ENCODE results near the gene NOP58. TPM values are rescaled to one million over a fixed set of nuclear protein-coding genes. Genes with fewer than 3 reads are reported as not detected.

NOP58 gene
- total and polyA plus RNA-seq, 10 of the 15 experiments (the other 5 are each of a cell fraction or from before 2014, with no cell fraction given) = 131 to 327 (median 217) TPM

GRCh38 chr2:202322435-202322834, 56.9 kb downstream of the NOP58 start (continued):
- TF ChIP-seq BCL3 (IDR thresholded peaks at IDR 0.05; ENCODE audit: borderline replicate concordance, insufficient read depth, low read depth, low read length, poor library complexity, severe bottlenecking) = no peak
- TF ChIP-seq NFYA (IDR thresholded peaks at IDR 0.05; ENCODE audit: borderline replicate concordance, low read depth, low read length) = no peak
- no peak for TF ChIP-seq CBX5 (IDR thresholded peaks at IDR 0.05; ENCODE audit: low read depth)
- TF ChIP-seq, protein P1, sequence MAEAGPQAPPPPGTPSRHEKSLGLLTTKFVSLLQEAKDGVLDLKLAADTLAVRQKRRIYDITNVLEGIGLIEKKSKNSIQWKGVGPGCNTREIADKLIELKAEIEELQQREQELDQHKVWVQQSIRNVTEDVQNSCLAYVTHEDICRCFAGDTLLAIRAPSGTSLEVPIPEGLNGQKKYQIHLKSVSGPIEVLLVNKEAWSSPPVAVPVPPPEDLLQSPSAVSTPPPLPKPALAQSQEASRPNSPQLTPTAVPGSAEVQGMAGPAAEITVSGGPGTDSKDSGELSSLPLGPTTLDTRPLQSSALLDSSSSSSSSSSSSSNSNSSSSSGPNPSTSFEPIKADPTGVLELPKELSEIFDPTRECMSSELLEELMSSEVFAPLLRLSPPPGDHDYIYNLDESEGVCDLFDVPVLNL (IDR thresholded peaks at IDR 0.05; ENCODE audit: low read depth, low read length) = no peak
- no peak for TF ChIP-seq BHLHE40 (IDR thresholded peaks at IDR 0.05; ENCODE audit: borderline replicate concordance in 1 of 2, low read depth in 2 of 2, low read length in 1 of 2)
- no peak for TF ChIP-seq GATAD2B (conservative IDR thresholded peaks at IDR 0.05; ENCODE audit: low read depth)
- TF ChIP-seq EED (IDR thresholded peaks at IDR 0.05; ENCODE audit: low read depth) = no peak
- no peak for TF ChIP-seq PAX5 (IDR thresholded peaks at IDR 0.05; ENCODE audit: borderline replicate concordance, low read depth, low read length)

GRCh38 chr2:202327858-202328257, 62.3 kb downstream of the NOP58 start:
- WGBS (ENCODE audit: insufficient coverage, insufficient replicate concordance, low lambda C conversion rate, missing lambda C conversion rate) = 100% methylated on average over 1 of the region's 1 CpG
- Histone ChIP-seq H4K20me1 (ENCODE audit: control insufficient read depth, insufficient read depth) (no peaks in the 10 kb centered on the region), H3K4me3 (no peak overlapping the region), H3K9me3 (replicated peaks; ENCODE audit: control insufficient read depth, insufficient read depth, low read length) (no peaks in the 10 kb centered on the region), H3K27me3 (replicated peaks in 1 of 2; ENCODE audit: control insufficient read depth in 2 of 2, insufficient read depth in 2 of 2, low read length in 1 of 2) (no peaks in the 10 kb centered on the region), H3K4me2 (ENCODE audit: control insufficient read depth, insufficient read depth) (no peak overlapping the region), H3K36me3 (ENCODE audit: control insufficient read depth in 2 of 2, insufficient read depth in 2 of 2, low read length in 1 of 2) (peaks cover 0 to 2% of the 10 kb centered on the region in 2 experiments; a peak in 3 of 4 replicates), H2AFZ (ENCODE audit: control insufficient read depth, low read depth, low read length) (no peak overlapping the region), H3K4me1 (ENCODE audit: control insufficient read depth, insufficient read depth, low read length) (no peaks in the 10 kb centered on the region), H3K27ac (ENCODE audit: control insufficient read depth, insufficient read depth) (no peak overlapping the region), H3K79me2 (ENCODE audit: control insufficient read depth, insufficient read depth, low read length) (no peaks in the 10 kb centered on the region), H3K9ac (ENCODE audit: control insufficient read depth, insufficient read depth, low read length) (no peak overlapping the region)
- no TSS peak for BruUV-seq (replicated peaks)
- POLR2A ChIA-PET = no interaction called here
- in situ Hi-C loops (cut with MboI) = no loop called here
- CTCF ChIA-PET = no interaction called here
- TF ChIP-seq FOXK2 (IDR thresholded peaks at IDR 0.05) (no peak), SREBF2 (IDR thresholded peaks at IDR 0.05; ENCODE audit: low read length) (no peak), ZBED1 (IDR thresholded peaks at IDR 0.05; ENCODE audit: borderline replicate concordance) (no peak), RFX5 (IDR thresholded peaks at IDR 0.05; ENCODE audit: low read depth, low read length) (no peak), GABPA (IDR thresholded peaks at IDR 0.05; ENCODE audit: low read depth) (no peak), CHD1 (IDR thresholded peaks at IDR 0.05; ENCODE audit: low read depth, low read length) (no peak), BACH1 (IDR thresholded peaks at IDR 0.05; ENCODE audit: borderline replicate concordance) (no peak)
- RAD21 ChIA-PET (ENCODE audit: unreplicated experiment) = interaction anchor here (1.4 kb wide), 1 partner anchor 11 kb away, joined by 5 read pairs; no protein-coding TSS in a partner anchor
- FAIRE-seq = no peak
- SMC1A ChIA-PET (ENCODE audit: uncharacterized antibody, unreplicated experiment) = interaction anchor here (1.4 kb wide), 1 partner anchor 13 kb away, joined by 3 read pairs; no protein-coding TSS in a partner anchor
- intact Hi-C loops (cut with micrococcal nuclease; ENCODE audit: unreplicated experiment) = no loop called here
- ATAC-seq = no peak
- DNase-seq (ENCODE audit: low read depth, low spot score) = no peak

All from GM12878 (cell line).